Kasumi-1 (cell line): ENCODE results near the gene TNS3.

ENCODE experiments used
- DNase-seq, 2 experiments: peaks; one replicate each; lab custom pipeline; 2025; lab: John Stamatoyannopoulos, UW

TNS3 gene

GRCh38 chr7:47581438-47581803 lies 490 bp downstream of the TNS3 start:
- DNase-seq, result no peak

GRCh38 chr7:47580811-47581331 lies 1.0 kb downstream of the TNS3 start:
- no peak for DNase-seq

GRCh38 chr7:47580175-47580706 lies 1.7 kb downstream of the TNS3 start:
- DNase-seq, result no peak

- no peak for DNase-seq
Measured at GRCh38 chr7:47579458-47579857, 2.5 kb downstream of the TNS3 start.

GRCh38 chr7:47578579-47579270 lies 3.2 kb downstream of the TNS3 start:
- DNase-seq, result no peak

GRCh38 chr7:47577321-47577919 lies 4.5 kb downstream of the TNS3 start:
- peak; percentile 29 to 50 for DNase-seq

GRCh38 chr7:47576866-47577306 lies 5.0 kb downstream of the TNS3 start:
- no peak for DNase-seq

- peak; percentile 34 to 54 for DNase-seq
Measured at GRCh38 chr7:47576031-47576865, 5.7 kb downstream of the TNS3 start.

- DNase-seq, result no peak
Measured at GRCh38 chr7:47574482-47575329, 7.2 kb downstream of the TNS3 start.

- no peak for DNase-seq
Measured at GRCh38 chr7:47573758-47574481, 8.0 kb downstream of the TNS3 start.

GRCh38 chr7:47572939-47573757 lies 8.8 kb downstream of the TNS3 start:
- no peak for DNase-seq

- DNase-seq, result no peak
Measured at GRCh38 chr7:47572094-47572445, 9.8 kb downstream of the TNS3 start.

- peak; percentile 75 to 89 for DNase-seq
Measured at GRCh38 chr7:47571331-47572093, 10.4 kb downstream of the TNS3 start.

GRCh38 chr7:47570649-47571050 lies 11.3 kb downstream of the TNS3 start:
- no peak for DNase-seq

GRCh38 chr7:47568547-47568946 lies 13.4 kb downstream of the TNS3 start:
- peak; percentile 44 to 58 for DNase-seq

- DNase-seq, result no peak
Measured at GRCh38 chr7:47568056-47568455, 13.9 kb downstream of the TNS3 start.

GRCh38 chr7:47565640-47566250 lies 16.2 kb downstream of the TNS3 start:
- no peak for DNase-seq

GRCh38 chr7:47563521-47563920 lies 18.4 kb downstream of the TNS3 start:
- DNase-seq, result no peak
